Endothelial cell of umbilical vein (primary cell): ENCODE data around the gene TRIM21. TPM values are rescaled to one million over a fixed set of nuclear protein-coding genes. Genes with fewer than 3 reads are reported as not detected.
A peak's percentile ranks its signal among the peaks of the same experiment; 100 is the strongest.

Experiments
- BruUV-seq: library from RNA; stranded (reverse); fragments of 400-500 nt; replicated peaks from 2 replicates; lab custom pipeline; 2021; lab: Mats Ljungman, UMichigan
- CTCF ChIA-PET: fragments of 300-600, 350-600 bp; sonication (Branson Sonifier 250); formaldehyde crosslinking; loops from one replicate; lab custom pipeline; 2021; ENCODE audit warnings: antibody characterized with exemption, inconsistent platforms; lab: Charles Lee
- POLR2A ChIA-PET: fragments of 300-600, 350-600 bp; sonication (Branson Sonifier 250); formaldehyde crosslinking; loops from one replicate; lab custom pipeline; 2021; ENCODE audit warnings: antibody characterized with exemption, inconsistent platforms; lab: Charles Lee
- DNase-seq: peaks from one replicate; pipeline ENCODE4 v3.0.0-alpha.2; 2011; ENCODE audit warnings: low read depth, low spot score
- FAIRE-seq: peaks from 2 replicates; lab custom pipeline; 2011; peaks lifted over from hg19 to GRCh38; lab: Jason Lieb, UNC
- H2AFZ ChIP-seq: 2 replicates; pipeline ENCODE4 v1.6.0; 2012; ENCODE audit warnings: low read depth, low read length, control low read depth, inconsistent platforms
- H3K27ac ChIP-seq: 2 replicates; pipeline ENCODE4 v1.5.1; 2011; ENCODE audit warnings: low read depth, mild to moderate bottlenecking, control low read depth, low read length, moderate library complexity; ENCODE audit not compliant: insufficient read depth
- H3K27me3 ChIP-seq, 2 experiments: 2 replicates each; pipeline versions ENCODE4 v1.6.0 to v1.6.1; 2011; ENCODE audit warnings: low read length in 2 of 2, mixed read lengths in 1 of 2; ENCODE audit not compliant: control insufficient read depth in 2 of 2, insufficient read depth in 2 of 2
- H3K36me3 ChIP-seq, 2 experiments: 2 replicates in 1 of 2; 3 replicates in 1 of 2; pipeline ENCODE4 v1.5.1; 2011; ENCODE audit warnings: low read length in 2 of 2, mild to moderate bottlenecking in 1 of 2, moderate library complexity in 1 of 2; ENCODE audit not compliant: control insufficient read depth in 2 of 2, insufficient read depth in 2 of 2; ENCODE audit errors: extremely low read depth in 1 of 2
- H3K4me1 ChIP-seq: 3 replicates; pipeline ENCODE4 v1.5.1; 2011; ENCODE audit warnings: mild to moderate bottlenecking, low read length; ENCODE audit not compliant: control insufficient read depth, insufficient read depth; ENCODE audit errors: extremely low read depth
- H3K4me2 ChIP-seq: 2 replicates; pipeline ENCODE4 v1.6.1; 2011; ENCODE audit warnings: low read length, control low read depth, mixed read lengths; ENCODE audit not compliant: insufficient read depth
- H3K4me3 ChIP-seq, 3 experiments: fragments of 200-600 bp in 1 of 3; sonication (generic), shearing (Covaris generic) in 1 of 3; replicated peaks in 1 of 3; 2 replicates each; pipeline ENCODE4 v1.5.1; 2011 to 2016; ENCODE audit warnings: control low read depth in 3 of 3, low read length in 3 of 3, mild to moderate bottlenecking in 2 of 3, inconsistent platforms in 1 of 3, low read depth in 1 of 3, moderate library complexity in 1 of 3; ENCODE audit not compliant: insufficient read depth in 1 of 3
- H3K79me2 ChIP-seq: 2 replicates; pipeline ENCODE4 v1.6.0; 2012; ENCODE audit warnings: low read length, inconsistent platforms; ENCODE audit not compliant: control insufficient read depth, insufficient read depth
- H3K9ac ChIP-seq: replicated peaks from 2 replicates; pipeline ENCODE3; 2011; ENCODE audit warnings: low read length, control low read depth; ENCODE audit not compliant: insufficient read depth; ENCODE audit errors: extremely low read depth
- H3K9me1 ChIP-seq: replicated peaks from 3 replicates; pipeline ENCODE4 v1.6.0; 2011; ENCODE audit warnings: mild to moderate bottlenecking, low read length; ENCODE audit not compliant: control insufficient read depth, insufficient read depth; ENCODE audit errors: extremely low read depth
- H3K9me3 ChIP-seq: replicated peaks from 2 replicates; pipeline ENCODE4 v1.5.1; 2012; ENCODE audit warnings: low read length, inconsistent platforms; ENCODE audit not compliant: control insufficient read depth, insufficient read depth
- H4K20me1 ChIP-seq: replicated peaks from 2 replicates; pipeline ENCODE3; 2011; ENCODE audit warnings: mild to moderate bottlenecking, low read length; ENCODE audit not compliant: control insufficient read depth, insufficient read depth; ENCODE audit errors: extremely low read depth
- EZH2 ChIP-seq: IDR thresholded peaks from 2 replicates; pipeline ENCODE4 v1.6.1; 2012; ENCODE audit warnings: borderline replicate concordance, low read depth, mild to moderate bottlenecking, moderate library complexity, low read length, inconsistent platforms; ENCODE audit not compliant: severe bottlenecking
- FOS ChIP-seq: IDR thresholded peaks from 2 replicates; pipeline ENCODE4 v1.6.1; 2011; ENCODE audit warnings: mild to moderate bottlenecking, low read length, moderate library complexity, borderline replicate concordance; ENCODE audit not compliant: insufficient read depth
- GATA2 ChIP-seq: IDR thresholded peaks from 2 replicates; pipeline ENCODE4 v1.7.0; 2011; ENCODE audit warnings: low read depth, mild to moderate bottlenecking, moderate library complexity, mixed read lengths, low read length; ENCODE audit not compliant: insufficient read length, insufficient read depth
- JUN ChIP-seq: IDR thresholded peaks from 2 replicates; pipeline ENCODE4 v1.6.1; 2011; ENCODE audit warnings: borderline replicate concordance, low read depth; ENCODE audit not compliant: insufficient read length, insufficient read depth
- MYC ChIP-seq: IDR thresholded peaks from one replicate; pipeline ENCODE4 v1.6.1; 2011; ENCODE audit warnings: mild to moderate bottlenecking, low read depth, low read length
- POLR2A ChIP-seq: IDR thresholded peaks from 2 replicates; pipeline ENCODE4 v1.6.1; 2012; ENCODE audit warnings: low read depth, mild to moderate bottlenecking, control low read depth, low read length
- POLR2AphosphoS5 ChIP-seq: IDR thresholded peaks from 2 replicates; pipeline ENCODE4 v1.6.1; 2012; ENCODE audit warnings: low read depth, mild to moderate bottlenecking, control low read depth, low read length, moderate library complexity; ENCODE audit not compliant: insufficient read depth
- dilution Hi-C: fragments of 300-500 bp; cut with MboI; formaldehyde crosslinking; loops from one replicate; pipeline ENCODE4 v1.15.0; 2019; ENCODE audit warnings: low sequenced_read_pairs; ENCODE audit not compliant: extremely low pct_ligation_motif_present
- intact Hi-C: fragments of 100-400 bp; cut with micrococcal nuclease; formaldehyde crosslinking; loops from one replicate; pipeline ENCODE4 v1.10.0; 2022
- polyA plus RNA-seq, 4 experiments: library from polyadenylated mRNA; depleted of rRNA in 3 of 4; stranded (reverse) in 3 of 4; unstranded in 1 of 4; fragments of >200 nt; gene quantifications; 2 replicates each; pipeline versions ENCODE4 v1.2.1 to v1.2.3, GENCODE V29; 2011 to 2012; ENCODE audit warnings: missing spikeins in 1 of 4
- total RNA-seq: library from RNA; stranded (reverse); gene quantifications from 2 replicates; pipeline ENCODE4 v1.2.3, GENCODE V29; 2021
- TF ChIP-seq, protein P1 (sequence below): IDR thresholded peaks from 2 replicates; pipeline ENCODE4 v1.6.1; 2011; ENCODE audit not compliant: insufficient read depth, insufficient read length
- TF ChIP-seq, protein P2 (sequence below), 2 donors: IDR thresholded peaks; 1 replicate in 1 of 2; 2 replicates in 1 of 2; pipeline ENCODE4 v1.5.1; 2011; ENCODE audit warnings: low read length in 2 of 2, mild to moderate bottlenecking in 2 of 2, moderate library complexity in 2 of 2, control low read depth in 1 of 2, inconsistent platforms in 1 of 2, low read depth in 1 of 2; ENCODE audit not compliant: insufficient read depth in 1 of 2; ENCODE audit errors: extremely low read depth in 1 of 2

Gene TRIM21
- total and polyA plus RNA-seq, 2 donors (not counting 3 experiments of a cell fraction or from before 2014, with no cell fraction given): 18.9 to 20.8 TPM

DNA sequence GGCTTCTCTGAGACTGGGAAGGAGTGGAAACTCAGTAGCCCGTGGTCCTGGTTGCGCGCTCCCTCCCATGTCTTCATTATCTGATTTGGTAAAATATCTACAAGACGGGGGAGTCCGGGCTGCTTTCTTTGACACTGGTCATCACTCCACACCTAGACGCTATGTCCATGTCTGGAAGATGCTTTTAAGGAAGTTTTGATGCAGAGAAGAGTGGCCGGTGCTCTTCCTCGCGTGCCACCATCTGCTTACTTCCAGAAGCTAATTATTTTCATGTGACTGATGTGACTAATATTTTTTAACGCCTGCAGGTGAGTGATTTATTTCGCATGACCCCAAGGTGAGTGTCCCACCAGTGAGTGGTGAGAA, 339 bp upstream of the TRIM21 start:
- H4K20me1 ChIP-seq: no peaks in the 10 kb centered on the region
- H3K9me3 ChIP-seq: no peaks in the 10 kb centered on the region
- H2AFZ ChIP-seq: peak overlapping the region; percentile 38
- CTCF ChIA-PET: interaction anchor here (0.6 to 1.9 kb wide), 5 partner anchors 10 to 206 kb away, joined by 3 to 10 read pairs (median 3); no protein-coding TSS in a partner anchor
- peaks cover 3% of the 10 kb centered on the region for H3K79me2 ChIP-seq
- H3K27ac ChIP-seq: no peak overlapping the region
- H3K4me1 ChIP-seq: peaks cover 3% of the 10 kb centered on the region
- no peak overlapping the region for H3K9ac ChIP-seq
- H3K27me3 ChIP-seq: no peaks in the 10 kb centered on the region
- peak overlapping the region in 2 of 3 experiments; percentile 85 for H3K4me3 ChIP-seq
- no TSS peak for BruUV-seq
- DNase-seq (no peak), FAIRE-seq (no peak)
- H3K4me2 ChIP-seq: peak overlapping the region; percentile 73
- intact Hi-C loops: loop anchor here (1.0 to 5.0 kb wide), 4 partner anchors 87 to 213 kb away; partner anchors contain the start of gene TRIM68
- dilution Hi-C loops: no loop called here
- peaks cover 2 to 4% of the 10 kb centered on the region in 2 experiments for H3K36me3 ChIP-seq
- no peaks in the 10 kb centered on the region for H3K9me1 ChIP-seq
- POLR2A ChIA-PET: no interaction called here
- no peak for TF ChIP-seq FOS
- TF ChIP-seq, protein P1, sequence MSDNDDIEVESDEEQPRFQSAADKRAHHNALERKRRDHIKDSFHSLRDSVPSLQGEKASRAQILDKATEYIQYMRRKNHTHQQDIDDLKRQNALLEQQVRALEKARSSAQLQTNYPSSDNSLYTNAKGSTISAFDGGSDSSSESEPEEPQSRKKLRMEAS: no peak
- no peak for TF ChIP-seq POLR2A
- no peak for TF ChIP-seq EZH2
- TF ChIP-seq POLR2AphosphoS5: no peak
- TF ChIP-seq MYC: no peak
- TF ChIP-seq, protein P2, sequence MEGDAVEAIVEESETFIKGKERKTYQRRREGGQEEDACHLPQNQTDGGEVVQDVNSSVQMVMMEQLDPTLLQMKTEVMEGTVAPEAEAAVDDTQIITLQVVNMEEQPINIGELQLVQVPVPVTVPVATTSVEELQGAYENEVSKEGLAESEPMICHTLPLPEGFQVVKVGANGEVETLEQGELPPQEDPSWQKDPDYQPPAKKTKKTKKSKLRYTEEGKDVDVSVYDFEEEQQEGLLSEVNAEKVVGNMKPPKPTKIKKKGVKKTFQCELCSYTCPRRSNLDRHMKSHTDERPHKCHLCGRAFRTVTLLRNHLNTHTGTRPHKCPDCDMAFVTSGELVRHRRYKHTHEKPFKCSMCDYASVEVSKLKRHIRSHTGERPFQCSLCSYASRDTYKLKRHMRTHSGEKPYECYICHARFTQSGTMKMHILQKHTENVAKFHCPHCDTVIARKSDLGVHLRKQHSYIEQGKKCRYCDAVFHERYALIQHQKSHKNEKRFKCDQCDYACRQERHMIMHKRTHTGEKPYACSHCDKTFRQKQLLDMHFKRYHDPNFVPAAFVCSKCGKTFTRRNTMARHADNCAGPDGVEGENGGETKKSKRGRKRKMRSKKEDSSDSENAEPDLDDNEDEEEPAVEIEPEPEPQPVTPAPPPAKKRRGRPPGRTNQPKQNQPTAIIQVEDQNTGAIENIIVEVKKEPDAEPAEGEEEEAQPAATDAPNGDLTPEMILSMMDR (IDR thresholded peaks at IDR 0.05; ENCODE audit: extremely low read depth in 1 of 2, insufficient read depth in 1 of 2, low read depth in 1 of 2, low read length in 2 of 2): no peak
- TF ChIP-seq JUN: no peak
- no peak for TF ChIP-seq GATA2
